H9 (cell line): ENCODE data around the gene SLC7A1. TPM values are rescaled to one million over a fixed set of nuclear protein-coding genes. Genes with fewer than 3 reads are reported as not detected.

Experiments
- DNase-seq: peaks from one replicate; pipeline ENCODE4 v3.0.0-alpha.2; 2017
- H2AFZ ChIP-seq: one replicate; pipeline ENCODE4 v1.6.1; 2013; ENCODE audit warnings: mild to moderate bottlenecking, low read length, control low read depth, moderate library complexity
- H2AK5ac ChIP-seq: 2 replicates; pipeline ENCODE4 v1.6.1; 2013; ENCODE audit warnings: low read length, control low read depth, mixed read lengths; ENCODE audit not compliant: insufficient read length
- H2BK120ac ChIP-seq: one replicate; pipeline ENCODE4 v1.6.1; 2013; ENCODE audit warnings: low read depth, mild to moderate bottlenecking, low read length, control low read depth, inconsistent platforms; ENCODE audit not compliant: poor library complexity, severe bottlenecking
- H2BK12ac ChIP-seq: 2 replicates; pipeline ENCODE4 v1.6.1; 2013; ENCODE audit warnings: low read length, control low read depth, mixed read lengths, low read depth; ENCODE audit not compliant: insufficient read length
- H2BK15ac ChIP-seq: 2 replicates; pipeline ENCODE4 v1.6.1; 2013; ENCODE audit warnings: low read depth, low read length, control low read depth
- H2BK20ac ChIP-seq: one replicate; pipeline ENCODE4 v1.6.1; 2013; ENCODE audit warnings: low read depth, mild to moderate bottlenecking, low read length, control low read depth, inconsistent platforms; ENCODE audit not compliant: poor library complexity, severe bottlenecking
- H2BK5ac ChIP-seq: 2 replicates; pipeline ENCODE4 v1.6.1; 2013; ENCODE audit warnings: low read length, control low read depth, mixed read lengths; ENCODE audit not compliant: insufficient read length
- H3K14ac ChIP-seq: 2 replicates; pipeline ENCODE4 v1.6.1; 2013; ENCODE audit warnings: low read length, control low read depth; ENCODE audit not compliant: insufficient read depth
- H3K18ac ChIP-seq: 2 replicates; pipeline ENCODE4 v1.6.1; 2013; ENCODE audit warnings: low read depth, mild to moderate bottlenecking, mixed read lengths, low read length, control low read depth; ENCODE audit not compliant: insufficient read length
- H3K23ac ChIP-seq: 2 replicates; pipeline ENCODE4 v1.6.1; 2013; ENCODE audit warnings: low read length, control low read depth, mixed read lengths, low read depth; ENCODE audit not compliant: insufficient read length
- H3K23me2 ChIP-seq: 2 replicates; pipeline ENCODE4 v1.6.1; 2013; ENCODE audit warnings: low read depth, mild to moderate bottlenecking, mixed read lengths, low read length, control low read depth; ENCODE audit not compliant: insufficient read length, poor library complexity, severe bottlenecking
- H3K27ac ChIP-seq: 2 replicates; pipeline ENCODE4 v1.5.1; 2013; ENCODE audit warnings: low read length, control low read depth, mixed read lengths, low read depth; ENCODE audit not compliant: insufficient read length
- H3K27me3 ChIP-seq: 2 replicates; pipeline ENCODE4 v1.6.1; 2013; ENCODE audit warnings: low read length, control low read depth, inconsistent platforms; ENCODE audit not compliant: insufficient read depth
- H3K4ac ChIP-seq: 2 replicates; pipeline ENCODE4 v1.6.1; 2013; ENCODE audit warnings: low read depth, mild to moderate bottlenecking, control low read depth, inconsistent platforms, low read length, moderate library complexity
- H3K4me1 ChIP-seq: 2 replicates; pipeline ENCODE4 v1.6.1; 2013; ENCODE audit warnings: low read length, control low read depth, inconsistent platforms; ENCODE audit not compliant: insufficient read depth
- H3K4me2 ChIP-seq: 2 replicates; pipeline ENCODE4 v1.6.1; 2013; ENCODE audit warnings: low read length, control low read depth, mixed read lengths; ENCODE audit not compliant: insufficient read length, insufficient read depth
- H3K56ac ChIP-seq: 2 replicates; pipeline ENCODE4 v1.6.1; 2013; ENCODE audit warnings: low read depth, mild to moderate bottlenecking, mixed read lengths, low read length, control low read depth; ENCODE audit not compliant: insufficient read length
- H3K79me1 ChIP-seq: 2 replicates; pipeline ENCODE4 v1.6.1; 2013; ENCODE audit warnings: low read depth, mild to moderate bottlenecking, moderate library complexity, low read length, control low read depth, inconsistent platforms; ENCODE audit not compliant: insufficient read depth, poor library complexity, severe bottlenecking
- H3K79me2 ChIP-seq: 2 replicates; pipeline ENCODE4 v1.6.1; 2013; ENCODE audit warnings: low read length, control low read depth, inconsistent platforms; ENCODE audit not compliant: insufficient read depth
- H3K9ac ChIP-seq: 2 replicates; pipeline ENCODE4 v1.6.1; 2013; ENCODE audit warnings: low read length, control low read depth, mixed read lengths; ENCODE audit not compliant: insufficient read length; ENCODE audit errors: extremely low read depth
- H3K9me3 ChIP-seq: one replicate; pipeline ENCODE4 v1.6.1; 2013; ENCODE audit warnings: low read depth, low read length, inconsistent platforms; ENCODE audit not compliant: control insufficient read depth
- H3T11ph ChIP-seq: one replicate; pipeline ENCODE4 v1.6.1; 2013; ENCODE audit warnings: mild to moderate bottlenecking, low read length, control low read depth, inconsistent platforms
- H4K20me1 ChIP-seq: one replicate; pipeline ENCODE4 v1.6.1; 2013; ENCODE audit not compliant: control insufficient read depth, insufficient read length, insufficient read depth
- H4K5ac ChIP-seq: 2 replicates; pipeline ENCODE4 v1.6.1; 2013; ENCODE audit warnings: low read depth, mild to moderate bottlenecking, mixed read lengths, low read length, control low read depth; ENCODE audit not compliant: insufficient read length
- H4K8ac ChIP-seq: replicated peaks from 2 replicates; pipeline ENCODE4 v1.6.1; 2013; ENCODE audit warnings: low read length, control low read depth, mixed read lengths, low read depth; ENCODE audit not compliant: insufficient read length
- H4K91ac ChIP-seq: 2 replicates; pipeline ENCODE4 v1.6.1; 2013; ENCODE audit warnings: low read depth, mild to moderate bottlenecking, moderate library complexity, mixed read lengths, low read length, control low read depth; ENCODE audit not compliant: insufficient read length
- H3K27ac Mint-ChIP-seq, 3 experiments: 2 replicates in 2 of 3; 3 replicates in 1 of 3; pipeline ENCODE4 v1.8.0; 2020 to 2021; ENCODE audit warnings: mixed read lengths in 3 of 3, mild to moderate bottlenecking in 1 of 3, moderate library complexity in 1 of 3
- H3K27me3 Mint-ChIP-seq: 2 replicates; pipeline ENCODE4 v1.8.0; 2021; ENCODE audit warnings: low read depth, mild to moderate bottlenecking, moderate library complexity, mixed read lengths
- H3K36me3 Mint-ChIP-seq, 3 experiments: 2 replicates in 2 of 3; 3 replicates in 1 of 3; pipeline ENCODE4 v1.8.0; 2020 to 2021; ENCODE audit warnings: low read depth in 3 of 3, mixed read lengths in 3 of 3; ENCODE audit not compliant: insufficient read depth in 1 of 3
- H3K4me1 Mint-ChIP-seq, 2 experiments: 2 replicates each; pipeline ENCODE4 v1.8.0; 2020; ENCODE audit warnings: mixed read lengths in 2 of 2
- H3K4me3 Mint-ChIP-seq, 2 experiments: 2 replicates in 1 of 2; 3 replicates in 1 of 2; pipeline ENCODE4 v1.8.0; 2020 to 2021; ENCODE audit warnings: mild to moderate bottlenecking in 2 of 2, mixed read lengths in 2 of 2, moderate library complexity in 1 of 2
- H3K9me3 Mint-ChIP-seq, 2 experiments: 2 replicates in 1 of 2; 3 replicates in 1 of 2; pipeline ENCODE4 v1.8.0; 2020; ENCODE audit warnings: mild to moderate bottlenecking in 2 of 2, mixed read lengths in 2 of 2, moderate library complexity in 1 of 2
- WGBS: extraction: QIAGEN DNeasy Blood & Tissue Kit; methylation state at CpG from one replicate; pipeline ENCODE4 v1.1.7; 2013; ENCODE audit warnings: missing lambda C conversion rate, low lambda C conversion rate, mixed read lengths; ENCODE audit not compliant: insufficient read length; ENCODE audit errors: extremely low coverage; 5-methylcytosine and 5-hydroxymethylcytosine counted together
- total RNA-seq: library from RNA; stranded (reverse); gene quantifications from 2 replicates; pipeline ENCODE4 v1.2.1, GENCODE V29; 2021
- TF ChIP-seq, protein P1 (sequence below): fragments of 200-600 bp; sonication (generic); conservative IDR thresholded peaks from 3 replicates; pipeline ENCODE4 v1.8.0; 2021; ENCODE audit warnings: antibody characterized with exemption, mild to moderate bottlenecking

Gene SLC7A1
- total RNA-seq, 1 experiment from 2014 or later: 109 TPM

DNA sequence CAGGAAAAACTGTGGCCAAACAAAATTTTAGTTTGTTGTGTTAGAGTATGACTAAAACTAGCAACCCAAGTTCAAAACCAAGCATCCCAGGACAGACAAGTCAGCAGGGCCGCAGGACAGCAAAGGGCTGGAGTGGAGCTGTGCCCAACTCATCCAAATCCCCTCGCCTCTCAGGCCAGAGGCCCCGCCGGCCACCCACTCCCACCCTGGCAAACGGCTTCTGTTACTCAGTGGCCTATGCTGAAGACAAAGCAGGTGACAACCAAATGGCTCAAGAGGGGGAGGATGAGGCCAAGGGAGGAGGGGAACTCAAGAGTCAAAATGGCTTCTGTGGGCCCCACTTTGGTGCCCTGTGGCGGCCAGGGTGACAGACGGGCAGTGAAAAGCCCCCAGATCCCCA lies 69.7 kb downstream of the SLC7A1 start:
- Histone ChIP-seq H3K56ac (no peak overlapping the region), H3K4me2 (no peak overlapping the region), H4K20me1 (no peaks in the 10 kb centered on the region), H3K27ac (no peak overlapping the region), H4K8ac (no peak overlapping the region), H3T11ph (no peak overlapping the region), H2BK12ac (no peak overlapping the region), H2BK20ac (no peak overlapping the region), H4K5ac (no peak overlapping the region), H2AK5ac (no peak overlapping the region), H2AFZ (no peak overlapping the region), H4K91ac (no peak overlapping the region), H3K79me2 (no peaks in the 10 kb centered on the region), H3K9ac (no peak overlapping the region), H2BK120ac (no peak overlapping the region), H3K23me2 (no peaks in the 10 kb centered on the region), H3K23ac (no peak overlapping the region), H3K4ac (no peak overlapping the region), H3K79me1 (peaks cover 2% of the 10 kb centered on the region), H3K9me3 (no peaks in the 10 kb centered on the region), H3K18ac (no peak overlapping the region), H3K27me3 (no peaks in the 10 kb centered on the region), H3K4me1 (no peaks in the 10 kb centered on the region), H3K14ac (no peak overlapping the region), H2BK5ac (no peak overlapping the region), H2BK15ac (no peak overlapping the region)
- Mint-ChIP-seq H3K27me3 (no peaks in the 10 kb centered on the region), H3K9me3 (no peaks in the 10 kb centered on the region), H3K4me1 (peaks cover 0 to 4% of the 10 kb centered on the region in 2 experiments; a peak in 2 of 4 replicates), H3K27ac (no peak overlapping the region), H3K36me3 (peaks cover 50 to 87% (median 74%) of the 10 kb centered on the region in 3 experiments; a peak in 6 of 7 replicates), H3K4me3 (no peak overlapping the region)
- DNase-seq: no peak
- TF ChIP-seq, protein P1, sequence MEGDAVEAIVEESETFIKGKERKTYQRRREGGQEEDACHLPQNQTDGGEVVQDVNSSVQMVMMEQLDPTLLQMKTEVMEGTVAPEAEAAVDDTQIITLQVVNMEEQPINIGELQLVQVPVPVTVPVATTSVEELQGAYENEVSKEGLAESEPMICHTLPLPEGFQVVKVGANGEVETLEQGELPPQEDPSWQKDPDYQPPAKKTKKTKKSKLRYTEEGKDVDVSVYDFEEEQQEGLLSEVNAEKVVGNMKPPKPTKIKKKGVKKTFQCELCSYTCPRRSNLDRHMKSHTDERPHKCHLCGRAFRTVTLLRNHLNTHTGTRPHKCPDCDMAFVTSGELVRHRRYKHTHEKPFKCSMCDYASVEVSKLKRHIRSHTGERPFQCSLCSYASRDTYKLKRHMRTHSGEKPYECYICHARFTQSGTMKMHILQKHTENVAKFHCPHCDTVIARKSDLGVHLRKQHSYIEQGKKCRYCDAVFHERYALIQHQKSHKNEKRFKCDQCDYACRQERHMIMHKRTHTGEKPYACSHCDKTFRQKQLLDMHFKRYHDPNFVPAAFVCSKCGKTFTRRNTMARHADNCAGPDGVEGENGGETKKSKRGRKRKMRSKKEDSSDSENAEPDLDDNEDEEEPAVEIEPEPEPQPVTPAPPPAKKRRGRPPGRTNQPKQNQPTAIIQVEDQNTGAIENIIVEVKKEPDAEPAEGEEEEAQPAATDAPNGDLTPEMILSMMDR: no peak
- no CpG with 5 or more reads among the region's 7 CpGs for WGBS
